ENCODE data around the gene SEC61B. TPM values are rescaled to one million over a fixed set of nuclear protein-coding genes. Genes with fewer than 3 reads are reported as not detected.

The SEC61B gene
- total RNA-seq, 1 experiment from 2014 or later, result 125 TPM

DNA sequence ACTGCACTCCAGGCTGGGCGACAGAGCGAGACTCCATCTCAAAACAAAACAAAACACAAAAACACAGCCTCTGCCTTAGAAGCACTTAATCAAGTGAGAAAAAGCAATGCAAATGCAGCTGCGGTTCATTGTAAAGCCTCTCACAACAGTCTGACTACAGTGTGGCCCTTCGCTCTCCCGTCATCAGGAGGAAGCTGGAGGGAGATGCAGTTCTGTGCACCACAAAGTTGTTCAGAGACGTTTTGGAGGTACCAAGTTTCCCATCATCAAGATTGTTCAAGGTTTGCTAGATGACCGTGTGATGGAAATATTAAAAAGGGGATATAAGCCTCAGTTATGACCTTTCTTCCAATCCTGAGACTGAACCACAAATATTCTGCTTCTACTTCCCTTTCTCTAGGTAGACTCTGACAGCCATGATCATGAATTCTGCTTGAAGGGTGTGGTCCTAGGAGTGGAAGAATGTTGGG is 40.9 kb downstream of the SEC61B start:
- Histone ChIP-seq H3K9me3 (ENCODE audit: control insufficient read depth in 1 of 2, insufficient read depth in 1 of 2, low read depth in 1 of 2, low read length in 2 of 2) (no peaks in the 10 kb centered on the region), H3K4me3 (replicated peaks in 1 of 2; ENCODE audit: low read depth in 1 of 2, low read length in 2 of 2) (no peak overlapping the region), H3K36me3 (ENCODE audit: control insufficient read depth in 1 of 2, insufficient read depth in 2 of 2, low read length in 2 of 2) (no peaks in the 10 kb centered on the region), H3K27me3 (ENCODE audit: insufficient read depth, low read length) (no peaks in the 10 kb centered on the region), H3K9ac (ENCODE audit: low read length) (no peak overlapping the region), H3K79me2 (ENCODE audit: insufficient read depth, low read length) (no peaks in the 10 kb centered on the region), H3K4me1 (ENCODE audit: control insufficient read depth in 1 of 2, insufficient read depth in 2 of 2, low read length in 2 of 2) (peaks cover 0 to 15% of the 10 kb centered on the region in 2 experiments; a peak in 2 of 4 replicates), H2AFZ (ENCODE audit: low read depth, low read length, poor library complexity, severe bottlenecking) (no peak overlapping the region), H3K9me2 (ENCODE audit: insufficient read depth) (no peaks in the 10 kb centered on the region), H4K20me1 (ENCODE audit: insufficient read depth) (no peaks in the 10 kb centered on the region), H3K27ac (ENCODE audit: low read depth, low read length) (no peak overlapping the region), H3K4me2 (ENCODE audit: low read length) (no peak overlapping the region)
- BruUV-seq (replicated peaks), result no TSS peak
- ChIA-PET CTCF (no interaction called here), RAD21 (ENCODE audit: low non-redundant PET in 1 of 2, low total read pairs in 2 of 2, uncharacterized antibody in 2 of 2, unreplicated experiment in 2 of 2) (no interaction called here), POLR2A (no interaction called here)
- intact Hi-C loops (cut with micrococcal nuclease), result loop anchor here (10.0 kb wide), 2 partner anchors 542 to 962 kb away; no protein-coding TSS in a partner anchor
- DNase-seq (ENCODE audit: low read depth, low spot score) (no peak), ATAC-seq (no peak)
- TF ChIP-seq SIN3A (IDR thresholded peaks at IDR 0.05; ENCODE audit: low read depth) (no peak), EZH2phosphoT487 (IDR thresholded peaks at IDR 0.05; ENCODE audit: borderline replicate concordance) (no peak), CEBPB (IDR thresholded peaks at IDR 0.05; ENCODE audit: low read depth) (no peak), EZH2 (IDR thresholded peaks at IDR 0.05) (no peak), EGR1 (IDR thresholded peaks at IDR 0.05; ENCODE audit: low read depth) (no peak), ZFX (IDR thresholded peaks at IDR 0.05) (no peak), SRF (IDR thresholded peaks at IDR 0.05; ENCODE audit: low read depth) (no peak)
- TF ChIP-seq, protein P1, sequence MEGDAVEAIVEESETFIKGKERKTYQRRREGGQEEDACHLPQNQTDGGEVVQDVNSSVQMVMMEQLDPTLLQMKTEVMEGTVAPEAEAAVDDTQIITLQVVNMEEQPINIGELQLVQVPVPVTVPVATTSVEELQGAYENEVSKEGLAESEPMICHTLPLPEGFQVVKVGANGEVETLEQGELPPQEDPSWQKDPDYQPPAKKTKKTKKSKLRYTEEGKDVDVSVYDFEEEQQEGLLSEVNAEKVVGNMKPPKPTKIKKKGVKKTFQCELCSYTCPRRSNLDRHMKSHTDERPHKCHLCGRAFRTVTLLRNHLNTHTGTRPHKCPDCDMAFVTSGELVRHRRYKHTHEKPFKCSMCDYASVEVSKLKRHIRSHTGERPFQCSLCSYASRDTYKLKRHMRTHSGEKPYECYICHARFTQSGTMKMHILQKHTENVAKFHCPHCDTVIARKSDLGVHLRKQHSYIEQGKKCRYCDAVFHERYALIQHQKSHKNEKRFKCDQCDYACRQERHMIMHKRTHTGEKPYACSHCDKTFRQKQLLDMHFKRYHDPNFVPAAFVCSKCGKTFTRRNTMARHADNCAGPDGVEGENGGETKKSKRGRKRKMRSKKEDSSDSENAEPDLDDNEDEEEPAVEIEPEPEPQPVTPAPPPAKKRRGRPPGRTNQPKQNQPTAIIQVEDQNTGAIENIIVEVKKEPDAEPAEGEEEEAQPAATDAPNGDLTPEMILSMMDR (IDR thresholded peaks at IDR 0.05 in 2 of 3, conservative IDR thresholded peaks at IDR 0.05 in 1 of 3; ENCODE audit: borderline replicate concordance in 1 of 3, insufficient read depth in 1 of 3, low read depth in 2 of 3, low read length in 2 of 3), result no peak
- TF ChIP-seq, protein P2, sequence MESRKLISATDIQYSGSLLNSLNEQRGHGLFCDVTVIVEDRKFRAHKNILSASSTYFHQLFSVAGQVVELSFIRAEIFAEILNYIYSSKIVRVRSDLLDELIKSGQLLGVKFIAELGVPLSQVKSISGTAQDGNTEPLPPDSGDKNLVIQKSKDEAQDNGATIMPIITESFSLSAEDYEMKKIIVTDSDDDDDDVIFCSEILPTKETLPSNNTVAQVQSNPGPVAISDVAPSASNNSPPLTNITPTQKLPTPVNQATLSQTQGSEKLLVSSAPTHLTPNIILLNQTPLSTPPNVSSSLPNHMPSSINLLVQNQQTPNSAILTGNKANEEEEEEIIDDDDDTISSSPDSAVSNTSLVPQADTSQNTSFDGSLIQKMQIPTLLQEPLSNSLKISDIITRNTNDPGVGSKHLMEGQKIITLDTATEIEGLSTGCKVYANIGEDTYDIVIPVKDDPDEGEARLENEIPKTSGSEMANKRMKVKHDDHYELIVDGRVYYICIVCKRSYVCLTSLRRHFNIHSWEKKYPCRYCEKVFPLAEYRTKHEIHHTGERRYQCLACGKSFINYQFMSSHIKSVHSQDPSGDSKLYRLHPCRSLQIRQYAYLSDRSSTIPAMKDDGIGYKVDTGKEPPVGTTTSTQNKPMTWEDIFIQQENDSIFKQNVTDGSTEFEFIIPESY (IDR thresholded peaks at IDR 0.05; ENCODE audit: extremely low read depth, insufficient replicate concordance, low read length), result no peak
